ENCODE measurements around the gene RPL7A. TPM values are rescaled to one million over a fixed set of nuclear protein-coding genes. Genes with fewer than 3 reads are reported as not detected.

Gene RPL7A
- total and polyA plus RNA-seq, 2 of the 4 experiments (the other 2 are of a cell fraction): 3,220 to 4,096 TPM

DNA sequence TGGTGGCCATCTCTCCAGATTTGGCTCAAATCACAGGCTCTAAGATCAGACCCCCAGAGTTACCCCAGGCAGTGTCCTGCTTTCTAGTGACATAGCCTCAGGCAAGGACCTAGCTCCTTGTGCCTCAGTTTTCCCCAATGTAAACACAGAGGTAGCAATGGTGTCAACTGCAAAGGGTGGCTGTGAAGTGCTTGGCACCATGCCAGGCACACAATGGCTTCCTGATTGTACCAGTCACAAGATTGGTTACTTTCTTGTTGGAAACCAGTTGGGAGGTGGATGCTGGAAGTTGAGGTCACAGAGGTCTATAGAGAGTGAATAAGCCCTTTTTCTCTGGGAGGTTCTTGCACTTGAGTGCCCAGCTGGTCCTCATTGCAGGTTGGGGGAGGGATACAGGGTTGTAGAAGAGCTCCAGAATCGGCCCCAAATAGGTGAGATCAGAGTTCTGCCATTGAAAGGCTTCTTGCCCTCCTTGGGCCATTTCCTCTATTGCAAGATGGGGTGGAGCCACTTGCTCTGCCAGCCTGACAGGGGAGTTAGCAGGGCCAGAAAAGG is 30.5 kb downstream of the RPL7A start:
- BruUV-seq (replicated peaks): no TSS peak
- H3K36me3 ChIP-seq (ENCODE audit: control insufficient read depth, insufficient read depth, low read length): no peaks in the 10 kb centered on the region
- no peaks in the 10 kb centered on the region for H3K27me3 ChIP-seq (ENCODE audit: control insufficient read depth, insufficient read depth, low read length)
- in situ Hi-C loops (cut with MboI; ENCODE audit: low sequenced_read_pairs): no loop called here
- H3K14ac ChIP-seq (replicated peaks; ENCODE audit: low read depth, low read length): no peak overlapping the region
- CTCF ChIA-PET: no interaction called here
- no peak overlapping the region for H3K4me3 ChIP-seq (ENCODE audit: insufficient read depth, low read depth, low read length)
- H3K9me1 ChIP-seq (ENCODE audit: insufficient read depth, low read length): no peaks in the 10 kb centered on the region
- no peak overlapping the region for H3K9ac ChIP-seq (ENCODE audit: low read depth, low read length)
- H2AFZ ChIP-seq (replicated peaks; ENCODE audit: low read length, poor library complexity): no peak overlapping the region
- H4K20me1 ChIP-seq (ENCODE audit: insufficient read depth, low read length): peaks cover 18% of the 10 kb centered on the region
- DNase-seq (no peak), ATAC-seq (ENCODE audit: low read depth) (no peak)
- POLR2A ChIA-PET (ENCODE audit: unreplicated experiment): no interaction called here
- H3K4me2 ChIP-seq (ENCODE audit: low read depth, low read length): no peak overlapping the region
- H2AK5ac ChIP-seq (ENCODE audit: low read depth, low read length): no peak overlapping the region
- no peak overlapping the region for H2BK120ac ChIP-seq (ENCODE audit: low read depth, low read length)
- intact Hi-C loops (cut with micrococcal nuclease): no loop called here
- no peak overlapping the region for H2BK15ac ChIP-seq (ENCODE audit: low read depth, low read length)
- no peak overlapping the region for H3K4ac ChIP-seq (ENCODE audit: low read depth, low read length)
- H2BK5ac ChIP-seq (ENCODE audit: low read depth, low read length, poor library complexity, severe bottlenecking): no peak overlapping the region
- H3K9me3 ChIP-seq (ENCODE audit: control insufficient read depth, insufficient read depth, low read length): no peaks in the 10 kb centered on the region
- dilution Hi-C loops (cut with HindIII; ENCODE audit: low sequenced_read_pairs, unreplicated experiment): no loop called here
- no peak overlapping the region for H2AK9ac ChIP-seq (replicated peaks; ENCODE audit: low read depth, low read length, poor library complexity)
- H2BK20ac ChIP-seq (ENCODE audit: low read depth, low read length): no peak overlapping the region
- H3K18ac ChIP-seq (ENCODE audit: low read depth, low read length): no peak overlapping the region
- H3K27ac ChIP-seq (ENCODE audit: insufficient read depth, low read length): no peak overlapping the region
- no peak overlapping the region for H3K56ac ChIP-seq (ENCODE audit: extremely low read depth, insufficient read depth, low read length)
- H3K79me1 ChIP-seq (ENCODE audit: low read depth in 1 of 2, low read length in 2 of 2): peaks cover 0 to 7% of the 10 kb centered on the region in 2 experiments; a peak in 1 of 4 replicates
- whole genome bisulfite sequencing, 2 experiments (ENCODE audit: extremely low coverage in 2 of 2, insufficient read length in 1 of 2): no CpG with 5 or more reads among the region's 1 CpG
- no peak overlapping the region for H4K5ac ChIP-seq (ENCODE audit: low read depth, low read length)
- no peak overlapping the region for H4K91ac ChIP-seq (ENCODE audit: insufficient read depth, low read depth, low read length)
- TF ChIP-seq CEBPB (IDR thresholded peaks at IDR 0.05; ENCODE audit: low read depth, low read length): no peak
- no peak for TF ChIP-seq RFX5 (IDR thresholded peaks at IDR 0.05; ENCODE audit: low read depth, low read length)
- TF ChIP-seq MAZ (IDR thresholded peaks at IDR 0.05; ENCODE audit: borderline replicate concordance, low read depth, low read length): no peak
- TF ChIP-seq, protein P1, sequence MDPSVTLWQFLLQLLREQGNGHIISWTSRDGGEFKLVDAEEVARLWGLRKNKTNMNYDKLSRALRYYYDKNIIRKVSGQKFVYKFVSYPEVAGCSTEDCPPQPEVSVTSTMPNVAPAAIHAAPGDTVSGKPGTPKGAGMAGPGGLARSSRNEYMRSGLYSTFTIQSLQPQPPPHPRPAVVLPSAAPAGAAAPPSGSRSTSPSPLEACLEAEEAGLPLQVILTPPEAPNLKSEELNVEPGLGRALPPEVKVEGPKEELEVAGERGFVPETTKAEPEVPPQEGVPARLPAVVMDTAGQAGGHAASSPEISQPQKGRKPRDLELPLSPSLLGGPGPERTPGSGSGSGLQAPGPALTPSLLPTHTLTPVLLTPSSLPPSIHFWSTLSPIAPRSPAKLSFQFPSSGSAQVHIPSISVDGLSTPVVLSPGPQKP (IDR thresholded peaks at IDR 0.05; ENCODE audit: borderline replicate concordance, low read depth, low read length): no peak
- TF ChIP-seq MAFK (IDR thresholded peaks at IDR 0.05; ENCODE audit: low read depth, low read length): no peak
- no peak for TF ChIP-seq NFE2L2 (IDR thresholded peaks at IDR 0.05; ENCODE audit: low read depth, low read length)
- TF ChIP-seq MXI1 (IDR thresholded peaks at IDR 0.05; ENCODE audit: borderline replicate concordance, low read depth, low read length): no peak
- TF ChIP-seq BHLHE40 (IDR thresholded peaks at IDR 0.05; ENCODE audit: low read depth, low read length): no peak
- TF ChIP-seq CHD1 (IDR thresholded peaks at IDR 0.05; ENCODE audit: low read depth, low read length): no peak
- no peak for TF ChIP-seq RAD21 (IDR thresholded peaks at IDR 0.05; ENCODE audit: low read length)
- TF ChIP-seq, protein P2, sequence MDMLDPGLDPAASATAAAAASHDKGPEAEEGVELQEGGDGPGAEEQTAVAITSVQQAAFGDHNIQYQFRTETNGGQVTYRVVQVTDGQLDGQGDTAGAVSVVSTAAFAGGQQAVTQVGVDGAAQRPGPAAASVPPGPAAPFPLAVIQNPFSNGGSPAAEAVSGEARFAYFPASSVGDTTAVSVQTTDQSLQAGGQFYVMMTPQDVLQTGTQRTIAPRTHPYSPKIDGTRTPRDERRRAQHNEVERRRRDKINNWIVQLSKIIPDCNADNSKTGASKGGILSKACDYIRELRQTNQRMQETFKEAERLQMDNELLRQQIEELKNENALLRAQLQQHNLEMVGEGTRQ (IDR thresholded peaks at IDR 0.05; ENCODE audit: low read depth, low read length): no peak
- TF ChIP-seq, protein P3, sequence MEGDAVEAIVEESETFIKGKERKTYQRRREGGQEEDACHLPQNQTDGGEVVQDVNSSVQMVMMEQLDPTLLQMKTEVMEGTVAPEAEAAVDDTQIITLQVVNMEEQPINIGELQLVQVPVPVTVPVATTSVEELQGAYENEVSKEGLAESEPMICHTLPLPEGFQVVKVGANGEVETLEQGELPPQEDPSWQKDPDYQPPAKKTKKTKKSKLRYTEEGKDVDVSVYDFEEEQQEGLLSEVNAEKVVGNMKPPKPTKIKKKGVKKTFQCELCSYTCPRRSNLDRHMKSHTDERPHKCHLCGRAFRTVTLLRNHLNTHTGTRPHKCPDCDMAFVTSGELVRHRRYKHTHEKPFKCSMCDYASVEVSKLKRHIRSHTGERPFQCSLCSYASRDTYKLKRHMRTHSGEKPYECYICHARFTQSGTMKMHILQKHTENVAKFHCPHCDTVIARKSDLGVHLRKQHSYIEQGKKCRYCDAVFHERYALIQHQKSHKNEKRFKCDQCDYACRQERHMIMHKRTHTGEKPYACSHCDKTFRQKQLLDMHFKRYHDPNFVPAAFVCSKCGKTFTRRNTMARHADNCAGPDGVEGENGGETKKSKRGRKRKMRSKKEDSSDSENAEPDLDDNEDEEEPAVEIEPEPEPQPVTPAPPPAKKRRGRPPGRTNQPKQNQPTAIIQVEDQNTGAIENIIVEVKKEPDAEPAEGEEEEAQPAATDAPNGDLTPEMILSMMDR (conservative IDR thresholded peaks at IDR 0.05; ENCODE audit: low read depth, low read length): no peak
- TF ChIP-seq RCOR1 (IDR thresholded peaks at IDR 0.05; ENCODE audit: insufficient replicate concordance, low read length): no peak
- TF ChIP-seq FOS (IDR thresholded peaks at IDR 0.05; ENCODE audit: low read depth, low read length): no peak
- TF ChIP-seq SMC3 (IDR thresholded peaks at IDR 0.05; ENCODE audit: low read depth, low read length): no peak
- TF ChIP-seq POLR2A (IDR thresholded peaks at IDR 0.05; ENCODE audit: low read depth, low read length): no peak
- no peak overlapping the region for H3K23ac ChIP-seq (ENCODE audit: low read depth, low read length)
- H4K8ac ChIP-seq (ENCODE audit: low read depth in 2 of 2, low read length in 2 of 2): no peak overlapping the region
- H3K4me1 ChIP-seq (ENCODE audit: control insufficient read depth, insufficient read depth, low read length): no peaks in the 10 kb centered on the region; the same call in 1 of the 2 replicates

All from IMR-90 (cell line).